H1 (cell line): ENCODE results near the gene LMBR1. TPM values are rescaled to one million over a fixed set of nuclear protein-coding genes. Genes with fewer than 3 reads are reported as not detected.
A peak's percentile ranks its signal among the peaks of the same experiment; 100 is the strongest.

Source experiments
- CTCF ChIA-PET: fragments of 300-600 bp; sonication (Branson Sonifier 250); formaldehyde crosslinking; loops from one replicate; lab custom pipeline; 2021; ENCODE audit not compliant: partially characterized antibody; lab: Charles Lee
- POLR2A ChIA-PET: fragments of 300-600 bp; sonication (Branson Sonifier 250); formaldehyde crosslinking; loops from one replicate; lab custom pipeline; 2021; ENCODE audit warnings: inconsistent platforms; ENCODE audit not compliant: partially characterized antibody; lab: Charles Lee
- DNase-seq, 2 experiments: peaks; one replicate each; pipeline versions ENCODE4 v3.0.0 to v3.0.0-alpha.2; 2010 to 2022; ENCODE audit warnings: low spot score in 2 of 2, low read depth in 1 of 2, mixed read lengths in 1 of 2
- FAIRE-seq: peaks from 2 replicates; lab custom pipeline; 2011; peaks lifted over from hg19 to GRCh38; lab: Jason Lieb, UNC
- H2AFZ ChIP-seq: 2 replicates; pipeline ENCODE4 v1.8.1; 2012; ENCODE audit warnings: low read length, inconsistent platforms
- H2AK5ac ChIP-seq: 2 replicates; pipeline ENCODE4 v1.6.1; 2013; ENCODE audit warnings: low read depth, low read length
- H2BK120ac ChIP-seq: replicated peaks from 2 replicates; pipeline ENCODE3; 2013; ENCODE audit warnings: low read depth, low read length, inconsistent platforms
- H2BK12ac ChIP-seq: 2 replicates; pipeline ENCODE4 v1.6.1; 2013; ENCODE audit warnings: low read depth, low read length
- H2BK15ac ChIP-seq: 2 replicates; pipeline ENCODE4 v1.6.1; 2013; ENCODE audit warnings: low read length
- H2BK20ac ChIP-seq: 2 replicates; pipeline ENCODE4 v1.6.1; 2013; ENCODE audit warnings: low read length
- H2BK5ac ChIP-seq: 2 replicates; pipeline ENCODE4 v1.6.1; 2013; ENCODE audit warnings: low read depth, low read length
- H3K14ac ChIP-seq: 2 replicates; pipeline ENCODE4 v1.6.1; 2013; ENCODE audit warnings: inconsistent platforms; ENCODE audit not compliant: insufficient read length
- H3K18ac ChIP-seq: 2 replicates; pipeline ENCODE4 v1.6.1; 2013; ENCODE audit warnings: low read length; ENCODE audit errors: extremely low read depth
- H3K23ac ChIP-seq: 2 replicates; pipeline ENCODE4 v1.6.1; 2013; ENCODE audit warnings: inconsistent platforms; ENCODE audit not compliant: insufficient read length
- H3K23me2 ChIP-seq: 2 replicates; pipeline ENCODE4 v1.6.1; 2013; ENCODE audit warnings: low read depth, low read length
- H3K27ac ChIP-seq: 2 replicates; pipeline ENCODE4 v1.6.1; 2011; ENCODE audit warnings: low read depth, low read length, inconsistent platforms
- H3K27me3 ChIP-seq, 4 experiments: replicated peaks in 1 of 4; 1 replicate in 1 of 4; 2 replicates in 3 of 4; pipeline versions ENCODE4 v1.6.1 to v1.8.1; 2011 to 2013; ENCODE audit warnings: low read length in 3 of 4, mild to moderate bottlenecking in 3 of 4, inconsistent platforms in 2 of 4, mixed read lengths in 2 of 4, moderate library complexity in 1 of 4; ENCODE audit not compliant: control insufficient read depth in 3 of 4, insufficient read depth in 3 of 4; ENCODE audit errors: extremely low read depth in 1 of 4
- H3K36me3 ChIP-seq, 4 experiments: 2 replicates each; pipeline versions ENCODE4 v1.6.1 to v1.8.1; 2011 to 2013; ENCODE audit warnings: mild to moderate bottlenecking in 4 of 4, low read length in 3 of 4, moderate library complexity in 2 of 4, control low read depth in 1 of 4, inconsistent platforms in 1 of 4; ENCODE audit not compliant: insufficient read depth in 4 of 4, control insufficient read depth in 2 of 4
- H3K4ac ChIP-seq: replicated peaks from 2 replicates; pipeline ENCODE3; 2013; ENCODE audit warnings: low read length, low read depth, mixed read lengths, inconsistent platforms; ENCODE audit not compliant: insufficient read length
- H3K4me1 ChIP-seq, 4 experiments: replicated peaks in 1 of 4; 1 replicate in 1 of 4; 2 replicates in 3 of 4; pipeline versions ENCODE4 v1.6.1 to v1.8.1; 2011 to 2013; ENCODE audit warnings: low read length in 3 of 4, inconsistent platforms in 2 of 4, mixed read lengths in 1 of 4; ENCODE audit not compliant: insufficient read depth in 4 of 4, control insufficient read depth in 3 of 4
- H3K4me2 ChIP-seq, 2 experiments: 2 replicates each; pipeline versions ENCODE4 v1.6.1 to v1.8.1; 2011 to 2013; ENCODE audit warnings: low read depth in 2 of 2, low read length in 2 of 2, control low read depth in 1 of 2, inconsistent platforms in 1 of 2, mild to moderate bottlenecking in 1 of 2; ENCODE audit not compliant: insufficient read depth in 1 of 2
- H3K4me3 ChIP-seq, 4 experiments: fragments of 200-600, 300-600 bp in 1 of 4; sonication (generic), shearing (Covaris generic), sonication (Bioruptor Twin) in 1 of 4; 2 replicates each; pipeline versions ENCODE4 v1.5.1 to v1.8.1; 2011 to 2016; ENCODE audit warnings: low read length in 4 of 4, low read depth in 3 of 4, control low read depth in 2 of 4, inconsistent platforms in 2 of 4, mild to moderate bottlenecking in 2 of 4, mixed read lengths in 1 of 4, moderate library complexity in 1 of 4; ENCODE audit not compliant: insufficient read depth in 2 of 4; ENCODE audit errors: extremely low read depth in 1 of 4
- H3K56ac ChIP-seq: replicated peaks from 2 replicates; pipeline ENCODE3; 2013; ENCODE audit warnings: low read depth, mild to moderate bottlenecking, mixed read lengths, low read length, inconsistent platforms; ENCODE audit not compliant: insufficient read length
- H3K79me1 ChIP-seq: 2 replicates; pipeline ENCODE4 v1.6.1; 2013; ENCODE audit warnings: low read depth, low read length, control low read depth
- H3K79me2 ChIP-seq, 2 experiments: 2 replicates each; pipeline versions ENCODE4 v1.6.1 to v1.8.1; 2012 to 2013; ENCODE audit warnings: low read length in 2 of 2, mild to moderate bottlenecking in 2 of 2, inconsistent platforms in 1 of 2; ENCODE audit not compliant: insufficient read depth in 2 of 2, control insufficient read depth in 1 of 2
- H3K9ac ChIP-seq, 4 experiments: replicated peaks in 1 of 4; 1 replicate in 1 of 4; 2 replicates in 3 of 4; pipeline versions ENCODE4 v1.6.1 to v1.8.1; 2011 to 2013; ENCODE audit warnings: low read depth in 3 of 4, low read length in 3 of 4, control low read depth in 2 of 4, mild to moderate bottlenecking in 2 of 4, moderate library complexity in 2 of 4, inconsistent platforms in 1 of 4; ENCODE audit errors: extremely low read depth in 1 of 4
- H3K9me3 ChIP-seq, 2 experiments: 2 replicates each; pipeline versions ENCODE4 v1.6.1 to v1.8.1; 2012 to 2013; ENCODE audit warnings: mild to moderate bottlenecking in 2 of 2, moderate library complexity in 2 of 2, control low read depth in 1 of 2, inconsistent platforms in 1 of 2, low read depth in 1 of 2, low read length in 1 of 2, mixed read lengths in 1 of 2; ENCODE audit not compliant: insufficient read depth in 2 of 2
- H4K20me1 ChIP-seq, 2 experiments: replicated peaks in 1 of 2; 2 replicates each; pipeline versions ENCODE3 to v1.8.1; 2011 to 2013; ENCODE audit warnings: inconsistent platforms in 2 of 2, low read length in 2 of 2, mild to moderate bottlenecking in 1 of 2; ENCODE audit not compliant: insufficient read depth in 2 of 2, control insufficient read depth in 1 of 2
- H4K5ac ChIP-seq: 2 replicates; pipeline ENCODE4 v1.6.1; 2013; ENCODE audit warnings: low read length, low read depth, mixed read lengths, inconsistent platforms; ENCODE audit not compliant: insufficient read length
- H4K8ac ChIP-seq: 2 replicates; pipeline ENCODE4 v1.8.0; 2013; ENCODE audit warnings: mild to moderate bottlenecking, moderate library complexity, low read length, inconsistent platforms; ENCODE audit not compliant: insufficient read depth; ENCODE audit errors: extremely low read depth
- H4K91ac ChIP-seq: replicated peaks from 2 replicates; pipeline ENCODE3; 2013; ENCODE audit warnings: low read length, mixed read lengths, inconsistent platforms; ENCODE audit not compliant: insufficient read length
- ATF3 ChIP-seq: IDR thresholded peaks from 2 replicates; pipeline ENCODE4 v1.6.1; 2011; ENCODE audit warnings: low read depth, mild to moderate bottlenecking, low read length; ENCODE audit not compliant: insufficient read depth
- EP300 ChIP-seq, 2 experiments: IDR thresholded peaks; 1 replicate in 1 of 2; 2 replicates in 1 of 2; pipeline ENCODE4 v1.6.1; 2011 to 2012; ENCODE audit warnings: low read depth in 2 of 2, low read length in 2 of 2, mild to moderate bottlenecking in 2 of 2, borderline replicate concordance in 1 of 2, inconsistent platforms in 1 of 2, moderate library complexity in 1 of 2
- RBBP5 ChIP-seq: IDR thresholded peaks from 2 replicates; pipeline ENCODE4 v1.7.1; 2012; ENCODE audit warnings: low read depth, mild to moderate bottlenecking, inconsistent platforms, low read length, moderate library complexity, borderline replicate concordance
- RFX5 ChIP-seq: IDR thresholded peaks from 2 replicates; pipeline ENCODE4 v1.6.1; 2011; ENCODE audit warnings: low read depth, low read length, improper control_type of control experiment, borderline replicate concordance
- SAP30 ChIP-seq: fragments of 300-600 bp; sonication (generic); IDR thresholded peaks from 2 replicates; pipeline ENCODE4 v1.7.1; 2012; ENCODE audit warnings: low read length, moderate library complexity, mild to moderate bottlenecking, inconsistent platforms; ENCODE audit not compliant: insufficient read depth, insufficient replicate concordance
- SP1 ChIP-seq: IDR thresholded peaks from 2 replicates; pipeline ENCODE4 v1.6.1; 2011; ENCODE audit warnings: low read depth, low read length
- SP4 ChIP-seq: IDR thresholded peaks from 2 replicates; pipeline ENCODE4 v1.6.1; 2012; ENCODE audit warnings: low read length, inconsistent platforms
- TAF7 ChIP-seq: optimal IDR thresholded peaks from 2 replicates; pipeline ENCODE3; 2011; ENCODE audit warnings: low read depth, mild to moderate bottlenecking, inconsistent platforms, low read length, moderate library complexity, borderline replicate concordance
- TCF12 ChIP-seq: IDR thresholded peaks from 2 replicates; pipeline ENCODE4 v1.6.1; 2011; ENCODE audit warnings: low read depth, mild to moderate bottlenecking, low read length
- ZNF274 ChIP-seq: IDR thresholded peaks from 2 replicates; pipeline ENCODE4 v1.7.0; 2012; ENCODE audit warnings: low read length, borderline replicate concordance; ENCODE audit errors: extremely low read depth
- WGBS, 2 experiments: shearing (Covaris generic) in 1 of 2; methylation state at CpG; one replicate each; pipeline versions ENCODE4 v1.1.6 to v1.1.7; 2013 to 2015; ENCODE audit warnings: low lambda C conversion rate in 2 of 2, mixed read lengths in 2 of 2, inconsistent platforms in 1 of 2, low coverage in 1 of 2, missing lambda C conversion rate in 1 of 2; ENCODE audit not compliant: insufficient replicate concordance in 2 of 2, insufficient coverage in 1 of 2, insufficient read length in 1 of 2; ENCODE audit errors: extremely low coverage in 1 of 2, missing lambda C conversion rate in 1 of 2; 5-methylcytosine and 5-hydroxymethylcytosine counted together
- polyA plus RNA-seq, 7 experiments: library from polyadenylated mRNA; depleted of rRNA in 3 of 7; stranded (reverse) in 5 of 7; unstranded in 2 of 7; fragments of >200 nt in 5 of 7; fragments of 200-250 nt in 2 of 7; gene quantifications; 1 replicate in 5 of 7; 2 replicates in 1 of 7; 4 replicates in 1 of 7; pipeline versions ENCODE4 v1.2.1 to v1.2.3, GENCODE V29; 2011 to 2013; ENCODE audit warnings: missing spikeins in 2 of 7, mixed read lengths in 2 of 7
- total RNA-seq: library from RNA; stranded (reverse); fragmentation: NEBNext Ultra II Directional; extraction: Animal tissue kit (Norgen Biotek cat#: 25700); gene quantifications from 2 replicates; pipeline ENCODE4 v1.2.1, GENCODE V29; 2021
- TF ChIP-seq, protein P1 (sequence below): IDR thresholded peaks from 2 replicates; pipeline ENCODE4 v1.6.1; 2012; ENCODE audit warnings: low read length, inconsistent platforms

The LMBR1 gene
- total and polyA plus RNA-seq, 2 of the 8 experiments (the other 6 are each of a cell fraction or from before 2014, with no cell fraction given), result 15.1 to 70.4 TPM

GRCh38 chr7:156753229-156753560 is 139.8 kb downstream of the LMBR1 start:
- H3K79me2 ChIP-seq, result no peaks in the 10 kb centered on the region
- H4K8ac ChIP-seq, result no peak overlapping the region
- no peak overlapping the region for H3K14ac ChIP-seq
- H3K4me2 ChIP-seq, result no peak overlapping the region
- no peak overlapping the region; the same call in 1 of the 2 replicates for H2AK5ac ChIP-seq
- no peak overlapping the region for H2BK5ac ChIP-seq
- ChIA-PET POLR2A (no interaction called here), CTCF (interaction anchor here (0.6 to 2.8 kb wide), 14 partner anchors 13 to 110 kb away, joined by 3 to 12 read pairs (median 3); no protein-coding TSS in a partner anchor)
- no peak overlapping the region for H3K23ac ChIP-seq
- FAIRE-seq, result no peak
- H3K9ac ChIP-seq, result peak overlapping the region in 1 of 4 experiments; percentile 43; a peak in 1 of 7 replicates
- peaks cover 0 to 2% of the 10 kb centered on the region in 2 experiments for H4K20me1 ChIP-seq
- no peak overlapping the region for H3K4me3 ChIP-seq
- no peak overlapping the region for H2BK15ac ChIP-seq
- H3K27me3 ChIP-seq, result no peaks in the 10 kb centered on the region
- H3K9me3 ChIP-seq, result no peaks in the 10 kb centered on the region
- no peak overlapping the region for H3K4ac ChIP-seq
- no peak overlapping the region for H2AFZ ChIP-seq
- H3K36me3 ChIP-seq, result peaks cover 0 to 2% (median 0%) of the 10 kb centered on the region in 4 experiments; a peak in 2 of 8 replicates
- no peaks in the 10 kb centered on the region for H3K23me2 ChIP-seq
- no peak overlapping the region for H3K18ac ChIP-seq
- peaks cover 7% of the 10 kb centered on the region for H3K79me1 ChIP-seq
- H3K56ac ChIP-seq, result no peak overlapping the region
- H2BK20ac ChIP-seq, result no peak overlapping the region
- no peak overlapping the region for H2BK120ac ChIP-seq
- WGBS, 2 experiments, result 87% methylated on average over 4 of the region's 4 CpGs; no CpG with 5 or more reads in 1 of the 2 experiments
- no peak overlapping the region for H3K27ac ChIP-seq
- H4K91ac ChIP-seq, result no peak overlapping the region
- no peak overlapping the region; the same call in 1 of the 2 replicates for H2BK12ac ChIP-seq
- DNase-seq, result no peak
- no peak overlapping the region for H4K5ac ChIP-seq
- H3K4me1 ChIP-seq, result peaks cover 3 to 8% (median 5%) of the 10 kb centered on the region in 4 experiments; a peak in 4 of 7 replicates
- TF ChIP-seq EP300 (IDR thresholded peaks at IDR 0.05; ENCODE audit: borderline replicate concordance in 1 of 2, low read depth in 2 of 2, low read length in 2 of 2) (no peak), TAF7 (no peak), RFX5 (no peak), ZNF274 (no peak), SAP30 (no peak), SP1 (no peak), SP4 (no peak), RBBP5 (no peak), ATF3 (no peak), TCF12 (no peak)
- TF ChIP-seq, protein P1, sequence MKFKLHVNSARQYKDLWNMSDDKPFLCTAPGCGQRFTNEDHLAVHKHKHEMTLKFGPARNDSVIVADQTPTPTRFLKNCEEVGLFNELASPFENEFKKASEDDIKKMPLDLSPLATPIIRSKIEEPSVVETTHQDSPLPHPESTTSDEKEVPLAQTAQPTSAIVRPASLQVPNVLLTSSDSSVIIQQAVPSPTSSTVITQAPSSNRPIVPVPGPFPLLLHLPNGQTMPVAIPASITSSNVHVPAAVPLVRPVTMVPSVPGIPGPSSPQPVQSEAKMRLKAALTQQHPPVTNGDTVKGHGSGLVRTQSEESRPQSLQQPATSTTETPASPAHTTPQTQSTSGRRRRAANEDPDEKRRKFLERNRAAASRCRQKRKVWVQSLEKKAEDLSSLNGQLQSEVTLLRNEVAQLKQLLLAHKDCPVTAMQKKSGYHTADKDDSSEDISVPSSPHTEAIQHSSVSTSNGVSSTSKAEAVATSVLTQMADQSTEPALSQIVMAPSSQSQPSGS, result no peak
